ENCODE data around the gene FCER1G. TPM values are rescaled to one million over a fixed set of nuclear protein-coding genes. Genes with fewer than 3 reads are reported as not detected.

FCER1G gene
- total RNA-seq, 1 donor from 2014 or later, result not detected

- peaks cover 65% of the 10 kb centered on the region for H3K4me1 ChIP-seq
- H3K27me3 Mint-ChIP-seq (ENCODE audit: insufficient read depth, low read depth), result peaks cover 3% of the 10 kb centered on the region
- H3K9ac ChIP-seq, result no peak overlapping the region
- no peaks in the 10 kb centered on the region for H4K20me1 ChIP-seq (ENCODE audit: low read depth)
- no peaks in the 10 kb centered on the region for H3K27me3 ChIP-seq
- peaks cover 11% of the 10 kb centered on the region for H3K79me2 ChIP-seq (ENCODE audit: low read depth)
- peaks cover 61% of the 10 kb centered on the region for H3K4me1 Mint-ChIP-seq
- peak overlapping the region; percentile 60 for H2AFZ ChIP-seq (replicated peaks)
- no peaks in the 10 kb centered on the region for H3K36me3 Mint-ChIP-seq
- no peak overlapping the region for H3K27ac ChIP-seq
- peak overlapping the region; percentile 83 for H3K4me2 ChIP-seq
- peak; percentile 87 for DNase-seq (ENCODE audit: low spot score)
- H3K9me3 Mint-ChIP-seq, result no peaks in the 10 kb centered on the region
- no peak for TF ChIP-seq EZH2 (IDR thresholded peaks at IDR 0.05)
- peak; percentile 32 for TF ChIP-seq CTCF (IDR thresholded peaks at IDR 0.05)
- peaks cover 42% of the 10 kb centered on the region for H3F3A ChIP-seq (ENCODE audit: low read depth)
- peak overlapping the region; percentile 28 for H3K4me3 Mint-ChIP-seq
- H3K27ac Mint-ChIP-seq, result peak overlapping the region; percentile 57
- no peaks in the 10 kb centered on the region for H3K9me3 ChIP-seq (ENCODE audit: low read depth)
- H3K36me3 ChIP-seq, result no peaks in the 10 kb centered on the region
- peak overlapping the region; percentile 40 for H3K4me3 ChIP-seq
These were observed 16.8 kb upstream of the FCER1G start for GRCh38 chr1:161198194-161198896.

GRCh38 chr1:161198897-161199431, 16.1 kb upstream of the FCER1G start, which contains the start of gene ADAMTS4:
Gene ADAMTS4, minus strand, starts transcription at chr1:161199054. Its CDS starts 427 bp downstream, at chr1:161198627.
- H3K4me2 ChIP-seq, result peak within 1 kb of the TSS; percentile 83
- peaks cover 3% of the 10 kb centered on the region for H3K27me3 Mint-ChIP-seq (ENCODE audit: insufficient read depth, low read depth)
- H4K20me1 ChIP-seq (ENCODE audit: low read depth), result no peaks in the 10 kb centered on the region
- peaks cover 3% of the 10 kb centered on the region for H3K36me3 ChIP-seq
- H3K36me3 Mint-ChIP-seq, result peaks cover under 1% of the 10 kb centered on the region
- H3K27ac Mint-ChIP-seq, result peak within 1 kb of the TSS; percentile 90
- H2AFZ ChIP-seq (replicated peaks), result peak within 1 kb of the TSS; percentile 60
- DNase-seq (ENCODE audit: low spot score), result peak; percentile 74
- H3K79me2 ChIP-seq (ENCODE audit: low read depth), result peaks cover 17% of the 10 kb centered on the region
- peaks cover 45% of the 10 kb centered on the region for H3F3A ChIP-seq (ENCODE audit: low read depth)
- peaks cover 66% of the 10 kb centered on the region for H3K4me1 ChIP-seq
- H3K9me3 ChIP-seq (ENCODE audit: low read depth), result no peaks in the 10 kb centered on the region
- H3K9ac ChIP-seq, result no peak within 1 kb of the TSS
- H3K4me3 ChIP-seq, result peak within 1 kb of the TSS; percentile 40
- no peaks in the 10 kb centered on the region for H3K9me3 Mint-ChIP-seq
- peaks cover 67% of the 10 kb centered on the region for H3K4me1 Mint-ChIP-seq
- no peak within 1 kb of the TSS for H3K27ac ChIP-seq
- H3K4me3 Mint-ChIP-seq, result peak within 1 kb of the TSS; percentile 52
- TF ChIP-seq EZH2 (IDR thresholded peaks at IDR 0.05) (no peak), EZH2phosphoT487 (IDR thresholded peaks at IDR 0.05) (no peak), CTCF (IDR thresholded peaks at IDR 0.05) (no peak)
- no peaks in the 10 kb centered on the region for H3K27me3 ChIP-seq

- Histone ChIP-seq H4K20me1 (ENCODE audit: low read depth) (no peaks in the 10 kb centered on the region), H2AFZ (replicated peaks) (peak overlapping the region; percentile 60), H3K27ac (no peak overlapping the region), H3K79me2 (ENCODE audit: low read depth) (peaks cover 24% of the 10 kb centered on the region), H3K4me3 (peak overlapping the region; percentile 40), H3K27me3 (no peaks in the 10 kb centered on the region), H3K36me3 (peaks cover 9% of the 10 kb centered on the region), H3K4me2 (peak overlapping the region; percentile 83), H3K4me1 (peaks cover 66% of the 10 kb centered on the region), H3K9ac (no peak overlapping the region), H3F3A (ENCODE audit: low read depth) (peaks cover 46% of the 10 kb centered on the region), H3K9me3 (ENCODE audit: low read depth) (no peaks in the 10 kb centered on the region)
- H3K27me3 Mint-ChIP-seq (ENCODE audit: insufficient read depth, low read depth), result peaks cover 3% of the 10 kb centered on the region
- H3K4me3 Mint-ChIP-seq, result peak overlapping the region; percentile 52
- peaks cover 6% of the 10 kb centered on the region for H3K36me3 Mint-ChIP-seq
- H3K4me1 Mint-ChIP-seq, result peaks cover 70% of the 10 kb centered on the region
- H3K27ac Mint-ChIP-seq, result no peak overlapping the region
- DNase-seq (ENCODE audit: low spot score), result no peak
- H3K9me3 Mint-ChIP-seq, result no peaks in the 10 kb centered on the region
- TF ChIP-seq EZH2 (IDR thresholded peaks at IDR 0.05) (no peak), CTCF (IDR thresholded peaks at IDR 0.05) (no peak), EZH2phosphoT487 (IDR thresholded peaks at IDR 0.05) (no peak)
These were observed 15.5 kb upstream of the FCER1G start for GRCh38 chr1:161199506-161200139.
